ENCODE measurements around the gene GFER.
"Not testable (repeated sequence)": the region's sequence is repeated elsewhere in the genome, so short reads cannot be mapped to it uniquely, and the experiment has no call there.

The GFER gene

DNA sequence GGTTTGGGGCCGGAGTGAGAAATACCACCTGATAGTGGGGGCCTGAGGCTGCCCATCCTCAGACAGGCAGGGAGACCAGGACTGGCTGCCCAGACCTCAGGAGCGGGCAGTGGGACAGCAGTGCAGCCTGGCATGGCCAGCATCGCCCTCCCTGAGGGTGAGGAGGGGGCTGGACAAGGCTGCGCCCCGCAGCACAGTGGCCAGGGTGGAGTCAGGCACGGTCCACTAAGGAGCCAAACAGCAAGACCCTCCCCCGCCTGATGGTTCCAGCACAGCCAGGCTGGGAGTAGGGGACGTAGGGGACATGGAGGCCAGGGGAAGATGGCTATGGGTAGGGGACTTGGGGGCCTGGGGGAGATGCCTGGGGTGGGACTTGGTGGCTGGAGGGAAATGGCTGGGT lies 22.3 kb downstream of the GFER start:
- DNase-seq, result no peak

DNA sequence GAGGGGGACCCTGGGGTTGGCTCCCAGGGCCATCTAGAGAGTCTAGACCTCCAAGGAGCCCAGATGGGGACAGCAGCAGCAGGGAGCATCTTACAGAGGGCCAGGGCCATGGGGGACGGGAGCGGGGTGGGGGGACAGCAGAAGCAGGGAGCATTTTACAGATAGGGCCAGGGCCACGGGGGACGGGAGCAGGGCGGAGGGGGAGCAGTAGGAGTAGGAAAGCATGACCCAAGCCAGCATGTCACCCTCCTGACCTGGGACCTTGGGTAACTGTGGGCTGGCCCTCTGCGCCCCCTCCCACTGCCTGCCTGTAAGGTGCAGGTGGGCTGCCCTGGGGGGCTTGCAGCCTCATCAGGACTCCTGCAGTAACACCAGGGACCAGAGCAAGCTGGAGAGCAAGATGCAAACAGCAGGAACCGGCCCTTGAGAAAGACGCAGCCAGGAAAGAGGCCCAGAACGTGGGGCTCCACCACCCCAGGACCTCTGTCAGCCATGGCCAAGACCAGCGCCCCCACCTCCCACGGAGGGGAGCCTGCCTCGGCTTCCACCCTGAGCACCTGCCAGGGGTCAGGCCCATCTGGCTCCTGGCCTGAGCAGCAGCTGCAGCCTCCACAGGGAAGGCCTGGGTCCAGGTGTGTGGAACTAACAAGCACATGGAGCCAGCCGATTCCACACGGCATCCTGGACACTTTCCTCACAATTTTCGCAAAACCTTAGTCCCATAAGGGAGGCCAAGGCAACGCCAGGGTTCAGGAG lies 23.3 kb downstream of the GFER start:
- DNase-seq, result no peak

DNA sequence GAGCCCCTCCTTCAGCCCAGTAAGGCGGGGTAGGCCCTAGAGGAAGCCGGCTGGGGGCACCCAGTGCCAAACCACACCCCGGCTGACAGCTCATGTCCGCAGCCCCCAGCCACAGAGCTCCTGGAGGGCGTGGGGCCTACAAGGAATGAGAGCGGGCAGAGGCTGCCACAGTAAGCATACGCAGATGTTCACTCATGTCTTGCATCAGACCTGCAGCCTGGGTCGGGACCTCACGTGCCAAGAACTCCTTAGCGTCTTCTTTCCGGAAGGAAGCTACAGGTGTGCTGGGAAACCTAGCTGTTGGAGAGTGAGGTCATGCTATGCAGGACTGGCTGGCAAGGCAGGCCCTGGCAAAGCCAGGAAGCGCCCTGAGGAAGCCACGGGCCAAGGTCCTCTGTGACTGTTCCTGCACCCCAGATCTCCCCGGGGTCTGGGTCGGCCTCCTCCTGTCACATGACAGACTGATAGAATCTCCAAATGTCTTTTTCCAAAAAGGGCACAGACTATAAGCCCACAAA lies 24.1 kb downstream of the GFER start:
- DNase-seq, result no peak

DNA sequence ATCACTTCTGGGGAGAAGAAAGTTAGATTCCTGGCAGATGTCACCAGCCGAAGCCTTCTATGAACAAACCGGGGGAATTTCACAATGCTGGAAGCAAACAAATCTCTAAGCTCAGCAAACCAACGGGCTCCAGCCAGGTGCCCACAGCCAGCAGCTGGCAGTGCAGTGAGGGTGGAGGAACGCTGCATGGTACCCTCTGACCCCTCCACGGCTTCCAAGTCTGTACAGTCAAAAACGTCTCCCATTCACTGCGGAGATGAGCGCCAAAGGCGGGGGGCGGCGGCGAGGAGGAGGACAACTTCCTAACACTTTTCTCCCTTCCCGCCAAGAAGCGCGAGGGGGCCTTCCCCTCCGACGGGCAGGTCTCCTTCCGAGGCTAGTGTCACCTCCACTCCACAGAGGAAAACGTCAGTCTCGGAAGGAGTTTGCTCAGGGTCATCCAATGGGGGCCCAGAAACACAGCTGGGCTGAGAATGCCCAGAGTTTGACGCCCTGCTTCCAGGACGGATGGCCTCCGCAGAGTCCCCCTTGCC lies 24.7 kb downstream of the GFER start:
- no peak for DNase-seq

DNA sequence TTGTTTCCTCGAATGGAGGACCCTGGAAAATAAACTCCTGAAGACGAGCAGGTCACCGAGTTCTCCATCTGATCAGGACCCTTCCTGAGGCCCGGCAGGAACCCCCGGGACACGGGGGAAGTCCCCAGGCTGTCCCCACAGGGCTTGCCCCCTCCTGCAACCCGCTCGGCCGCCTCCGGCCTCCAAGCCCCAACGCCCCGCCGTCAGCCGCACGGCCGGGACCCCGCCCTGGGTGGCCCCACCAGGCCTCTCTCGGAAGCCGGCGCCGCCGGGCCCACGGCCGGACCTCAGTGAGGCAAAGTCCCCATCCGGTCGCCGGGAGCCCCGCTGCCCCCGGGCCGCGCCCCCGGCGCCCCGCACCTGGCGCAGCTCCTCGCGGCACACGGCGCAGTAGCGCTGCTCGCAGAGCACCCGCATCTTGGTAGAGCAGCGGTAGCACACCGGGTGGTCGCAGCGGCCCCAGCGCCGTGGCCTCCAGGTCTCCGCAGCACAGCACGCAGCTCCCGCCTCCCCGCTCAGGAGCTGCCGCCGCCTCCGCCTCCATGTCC lies 25.2 kb downstream of the GFER start:
- DNase-seq, result no peak

DNA sequence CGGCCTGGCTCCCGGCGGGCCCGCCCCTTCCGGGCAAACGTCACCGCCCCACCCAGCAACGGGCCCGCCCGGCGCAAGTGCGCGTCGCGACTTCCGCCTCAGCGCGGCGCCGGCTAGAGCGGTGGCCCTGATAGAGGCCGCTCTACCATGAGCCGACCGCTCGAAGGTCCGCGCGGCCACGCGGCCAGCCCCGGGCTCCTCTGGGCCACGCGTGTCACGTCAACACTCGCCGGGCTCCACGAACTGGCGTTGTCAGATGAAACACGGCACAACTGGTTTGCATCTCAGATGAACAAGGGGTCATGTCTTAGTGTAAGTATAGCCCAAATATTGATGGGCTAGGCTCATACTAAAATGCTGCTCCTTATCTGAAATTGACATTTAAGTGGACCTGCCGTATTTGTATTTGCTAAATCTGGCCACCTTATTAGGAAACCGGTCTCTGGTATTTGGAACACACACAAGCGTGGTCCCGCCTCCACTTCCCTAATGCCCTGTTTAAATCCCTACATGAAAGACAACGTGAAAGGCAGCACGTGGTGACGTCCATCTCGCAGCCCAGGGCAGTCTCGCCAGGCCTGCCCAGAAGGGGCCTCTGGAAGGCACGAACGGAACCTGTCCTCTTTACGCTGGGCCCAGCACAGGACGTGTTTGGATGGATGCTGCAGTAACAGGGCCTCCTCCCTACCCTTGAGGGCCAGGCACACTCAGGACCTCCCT lies 26.0 kb downstream of the GFER start, which contains the start of gene ZNF598:
TSS of gene ZNF598 (minus strand) at position 31 of the 720 bp plus-strand sequence.
- peak; percentile 75 for DNase-seq

DNA sequence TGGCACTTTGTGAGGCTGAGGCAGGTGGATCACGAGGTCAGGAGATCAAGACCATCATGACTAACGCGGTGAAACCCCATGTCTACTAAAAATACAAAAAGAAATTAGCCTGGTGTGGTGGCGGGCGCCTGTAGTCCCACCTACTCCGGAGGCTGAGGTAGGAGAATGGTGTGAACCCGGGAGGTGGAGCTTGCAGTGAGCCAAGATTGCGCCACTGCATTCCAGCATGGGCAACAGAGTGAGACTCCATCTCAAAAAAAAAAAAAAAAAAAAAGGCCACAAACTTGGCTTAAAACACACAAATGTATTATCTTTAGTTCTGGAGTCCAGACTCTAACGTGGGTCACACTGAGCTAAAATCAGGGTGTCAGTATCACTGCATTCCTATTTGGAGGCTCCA lies 27.7 kb downstream of the GFER start:
- DNase-seq, result not testable (repeated sequence)

DNA sequence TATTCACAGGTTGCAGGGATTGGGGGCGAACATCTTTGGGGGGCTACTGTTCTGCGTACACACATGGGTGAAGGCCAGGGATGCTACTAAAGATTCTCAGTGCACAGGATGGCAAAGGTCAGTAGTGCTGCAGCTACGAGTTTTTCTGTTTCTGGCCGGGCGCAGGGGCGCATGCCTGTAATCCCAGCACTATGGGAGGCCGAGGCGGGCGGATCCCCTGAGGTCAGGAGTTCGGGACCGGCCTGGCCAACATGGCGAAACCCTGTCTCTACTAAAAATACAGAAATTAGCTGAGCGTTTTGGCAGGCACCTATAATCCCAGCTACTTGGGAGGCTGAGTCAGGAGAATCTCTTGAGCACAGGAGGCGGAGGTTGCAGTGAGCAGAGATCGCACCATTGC lies 29.5 kb downstream of the GFER start:
- no peak for DNase-seq

DNA sequence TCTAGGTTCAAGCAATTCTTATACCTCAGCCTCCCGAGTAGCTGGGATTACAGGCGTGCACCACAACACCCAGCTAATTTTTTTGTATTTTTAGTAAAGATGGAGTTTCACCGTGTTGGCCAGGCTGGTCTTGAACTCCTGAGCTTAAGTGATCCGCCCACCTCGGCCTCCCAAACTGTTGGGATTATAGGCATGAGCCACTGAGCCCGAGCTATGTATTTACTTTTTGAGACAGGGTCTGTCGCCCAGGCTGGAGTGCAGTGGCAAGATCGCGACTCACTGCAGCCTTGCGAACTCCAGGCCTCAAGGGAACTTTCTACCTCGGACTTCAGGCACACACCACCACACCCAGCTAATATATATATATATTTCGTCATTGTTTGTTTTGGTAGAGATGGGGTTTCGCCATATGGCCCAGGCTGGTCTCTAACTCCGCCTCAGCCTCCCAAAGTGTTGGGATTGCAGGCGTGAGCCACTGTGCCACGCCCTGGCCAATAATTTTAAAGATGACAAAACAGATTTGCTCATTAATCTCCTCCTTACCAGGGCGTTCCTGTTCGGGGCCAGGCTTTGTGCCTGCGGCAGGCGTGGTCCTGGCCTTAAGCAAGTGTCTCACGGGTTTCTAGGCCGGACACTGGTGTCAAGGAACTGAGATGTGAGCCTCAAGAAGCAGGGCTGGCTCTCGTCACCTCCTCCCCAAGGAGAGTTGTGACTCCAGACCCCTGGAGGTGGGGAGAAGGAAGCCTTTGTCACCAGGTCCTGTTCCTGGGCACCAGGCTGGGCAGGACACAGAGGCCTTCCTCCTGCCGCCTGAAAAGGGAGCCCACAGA lies 31.3 kb downstream of the GFER start:
- DNase-seq, result no peak

DNA sequence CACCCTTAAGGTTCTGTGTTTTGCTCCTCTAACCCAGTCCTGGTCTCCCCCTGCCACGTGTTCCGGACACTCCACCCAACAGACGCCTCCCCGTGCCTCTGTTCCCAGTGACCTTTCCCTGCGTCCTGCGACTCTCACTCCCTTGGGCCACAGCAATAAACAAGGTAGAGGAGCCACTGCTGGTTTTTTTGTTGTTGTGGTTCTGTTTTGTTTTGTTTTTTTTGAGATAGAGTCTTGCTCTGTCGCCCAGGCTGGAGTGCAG lies 31.9 kb downstream of the GFER start:
- no peak for DNase-seq

DNA sequence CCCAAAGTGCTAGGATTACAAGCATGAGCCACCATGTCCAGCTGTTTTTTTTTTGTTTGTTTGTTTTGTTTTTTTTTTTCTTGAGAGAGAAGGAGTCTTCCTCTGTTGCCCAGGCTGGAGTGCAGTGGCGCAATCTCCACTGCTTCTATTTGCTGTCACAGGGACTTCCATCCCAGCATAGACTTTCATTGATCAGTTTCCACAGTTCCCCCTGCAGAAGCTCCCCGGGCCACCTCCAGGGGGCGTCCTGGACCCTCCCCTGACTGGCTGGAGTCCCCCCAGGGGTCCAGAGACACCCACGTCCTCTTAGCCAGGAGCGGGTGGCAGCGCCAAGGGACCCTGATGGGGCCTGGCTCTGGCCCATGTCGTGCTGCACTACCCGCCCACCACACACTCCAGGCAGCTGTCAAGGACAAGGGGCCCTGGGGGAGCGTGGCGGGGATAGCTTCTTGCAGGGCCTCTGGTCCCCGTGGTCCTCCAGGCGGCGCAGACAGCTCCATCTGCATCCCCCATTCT lies 32.5 kb downstream of the GFER start:
- no peak for DNase-seq

DNA sequence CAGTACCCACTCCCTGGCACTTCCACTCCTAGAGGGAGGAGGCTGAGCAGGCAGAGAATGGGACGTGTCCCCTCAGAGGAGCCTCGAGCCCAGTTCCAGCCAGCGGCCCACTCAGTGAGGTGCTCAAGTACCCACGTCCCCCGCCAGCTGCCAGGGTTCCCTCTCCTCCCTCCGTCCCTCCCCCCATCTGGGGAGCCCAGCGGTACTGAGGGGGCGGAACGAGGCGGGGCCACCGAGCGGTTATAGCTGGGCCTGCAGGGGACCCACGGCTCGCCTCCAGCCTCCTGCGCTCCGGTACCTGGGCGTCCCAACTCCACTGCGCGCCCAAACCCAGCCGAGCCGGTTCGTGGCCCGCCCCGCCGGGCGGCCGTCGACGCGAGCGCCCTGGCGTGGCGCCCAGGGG lies 35.5 kb downstream of the GFER start, which contains the start of gene NPW:
TSS of gene NPW (plus strand) at position 268 of the 403 bp plus-strand sequence.
- DNase-seq, result no peak

DNA sequence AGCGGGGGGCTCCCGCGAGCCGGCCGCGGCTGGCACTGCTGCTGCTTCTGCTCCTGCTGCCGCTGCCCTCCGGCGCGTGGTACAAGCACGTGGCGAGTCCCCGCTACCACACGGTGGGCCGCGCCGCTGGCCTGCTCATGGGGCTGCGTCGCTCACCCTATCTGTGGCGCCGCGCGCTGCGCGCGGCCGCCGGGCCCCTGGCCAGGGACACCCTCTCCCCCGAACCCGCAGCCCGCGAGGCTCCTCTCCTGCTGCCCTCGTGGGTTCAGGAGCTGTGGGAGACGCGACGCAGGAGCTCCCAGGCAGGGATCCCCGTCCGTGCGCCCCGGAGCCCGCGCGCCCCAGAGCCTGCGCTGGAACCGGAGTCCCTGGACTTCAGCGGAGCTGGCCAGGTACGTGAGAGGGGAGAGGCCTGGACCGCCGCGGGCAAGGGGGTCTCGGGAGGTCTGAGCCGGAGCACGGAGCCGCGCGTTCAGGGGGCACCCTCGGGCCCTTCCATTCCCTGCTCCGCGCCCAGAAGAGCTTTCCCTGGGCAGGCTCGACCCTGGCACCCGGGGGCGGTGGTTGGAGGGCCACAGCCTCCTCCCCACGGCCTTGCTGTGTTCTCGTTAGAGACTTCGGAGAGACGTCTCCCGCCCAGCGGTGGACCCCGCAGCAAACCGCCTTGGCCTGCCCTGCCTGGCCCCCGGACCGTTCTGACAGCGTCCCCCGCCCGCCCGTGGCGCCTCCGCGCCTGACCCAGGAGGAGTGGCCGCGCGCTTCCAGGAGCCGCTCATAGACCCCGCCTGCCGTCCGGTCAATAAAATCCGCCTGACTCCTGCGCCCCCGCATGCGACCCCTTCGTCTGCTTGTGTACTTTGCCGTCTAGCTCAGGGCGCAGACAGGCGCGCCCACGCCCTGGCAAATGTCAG lies 36.2 kb downstream of the GFER start:
- DNase-seq, result no peak

DNA sequence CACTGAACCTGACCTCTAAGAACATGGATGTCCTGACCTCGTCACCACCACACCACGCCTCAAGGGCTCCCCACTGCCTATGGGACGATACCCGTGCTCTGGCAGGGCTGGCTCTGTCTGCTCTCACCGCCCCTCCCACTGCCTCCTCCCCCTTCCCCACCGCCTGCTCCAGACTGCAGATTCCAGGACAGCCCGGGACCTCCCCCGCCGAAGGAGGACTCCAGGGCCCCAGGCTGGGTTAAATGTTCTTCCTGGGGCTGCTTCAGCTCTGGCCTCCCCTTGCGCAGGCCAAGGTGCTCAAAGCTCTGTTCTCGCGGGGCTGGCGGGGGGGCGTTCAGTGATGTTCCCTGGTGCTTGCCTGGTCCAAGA lies 38.7 kb downstream of the GFER start:
- DNase-seq, result no peak

DNA sequence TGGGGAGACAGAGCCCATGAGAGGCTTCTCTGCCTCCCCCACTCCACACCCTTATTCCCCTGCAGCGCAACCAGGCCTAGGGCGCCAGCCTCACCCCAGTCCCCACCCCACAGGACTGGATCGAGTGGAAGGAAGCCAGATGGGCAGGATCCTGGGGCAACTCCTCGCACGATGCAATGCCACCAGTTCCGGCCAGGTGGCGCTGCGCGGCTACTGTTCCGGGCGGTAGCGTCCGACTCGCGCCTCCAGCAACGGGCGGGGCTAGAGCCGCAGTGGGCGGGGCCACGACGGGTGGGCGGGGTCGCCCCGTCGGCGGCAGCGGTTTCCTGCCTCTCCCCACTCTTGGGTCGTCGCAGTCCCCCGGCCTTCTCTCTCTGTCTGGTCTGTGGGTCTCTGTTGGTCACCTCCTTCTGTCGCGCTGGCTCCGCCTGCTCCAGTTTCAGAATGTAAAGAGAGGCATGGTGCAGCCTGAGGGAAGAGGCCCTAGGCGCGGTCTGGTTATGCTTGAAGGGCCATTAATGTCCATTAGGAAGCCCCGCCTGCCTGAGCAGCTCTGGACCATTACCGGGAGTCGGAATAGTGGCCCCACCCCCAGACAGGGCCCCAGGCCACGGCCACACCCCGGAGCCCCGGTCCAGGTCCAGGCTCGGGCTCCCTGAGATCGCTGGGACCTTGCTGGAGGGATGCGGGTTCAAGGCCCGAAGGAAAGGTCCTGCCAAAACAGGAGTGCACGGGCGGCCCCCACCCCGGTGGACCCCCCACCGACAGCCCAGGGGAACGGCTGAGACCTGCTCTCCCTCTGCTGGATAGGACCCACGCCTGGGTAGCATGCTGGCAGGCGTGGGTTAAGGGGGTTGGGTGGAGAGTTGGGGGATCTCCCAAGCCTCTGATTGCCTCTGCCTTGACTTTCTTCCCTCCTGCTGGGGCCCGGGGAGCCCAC lies 39.4 kb downstream of the GFER start:
- peak; percentile 88 for DNase-seq

DNA sequence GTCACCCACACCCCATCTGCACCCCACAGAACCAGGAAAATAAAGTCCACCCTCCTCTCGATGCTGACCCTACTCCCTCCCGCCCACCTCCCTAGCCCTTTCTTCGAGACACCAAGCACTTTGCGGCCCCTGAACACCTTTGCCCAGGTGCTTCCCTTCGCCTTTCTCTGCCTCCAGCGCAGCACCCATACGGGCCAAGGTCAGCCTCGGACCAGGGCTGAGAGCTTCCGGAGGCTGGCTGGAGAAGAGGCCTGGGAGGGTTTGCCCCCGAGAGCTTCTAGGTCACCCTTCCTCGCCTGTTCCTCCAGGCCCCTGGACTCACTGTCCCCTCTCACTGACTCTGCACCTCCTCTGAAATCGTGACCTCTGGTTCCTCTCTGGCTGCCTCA lies 40.0 kb downstream of the GFER start:
- DNase-seq, result no peak

DNA sequence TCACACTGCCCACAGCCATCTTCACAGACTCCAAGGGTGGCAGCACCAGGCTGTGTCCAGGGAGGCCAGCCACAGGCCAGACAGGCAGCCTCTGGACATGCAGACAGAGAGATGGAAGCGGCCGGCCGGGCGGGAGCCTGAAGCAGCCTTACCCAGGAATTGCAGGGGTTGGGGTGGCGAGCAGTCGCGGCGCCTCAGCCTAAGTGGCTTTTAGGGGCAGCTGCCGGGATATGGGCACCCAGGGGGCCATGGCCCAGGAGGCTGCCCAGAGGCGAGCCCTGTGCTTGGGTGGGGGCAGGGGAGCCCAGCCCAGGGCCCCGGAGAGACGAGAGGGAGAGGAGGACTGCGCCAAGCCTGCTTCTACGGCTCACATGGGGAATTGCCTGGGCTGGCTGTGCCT lies 41.3 kb downstream of the GFER start:
- DNase-seq, result no peak

DNA sequence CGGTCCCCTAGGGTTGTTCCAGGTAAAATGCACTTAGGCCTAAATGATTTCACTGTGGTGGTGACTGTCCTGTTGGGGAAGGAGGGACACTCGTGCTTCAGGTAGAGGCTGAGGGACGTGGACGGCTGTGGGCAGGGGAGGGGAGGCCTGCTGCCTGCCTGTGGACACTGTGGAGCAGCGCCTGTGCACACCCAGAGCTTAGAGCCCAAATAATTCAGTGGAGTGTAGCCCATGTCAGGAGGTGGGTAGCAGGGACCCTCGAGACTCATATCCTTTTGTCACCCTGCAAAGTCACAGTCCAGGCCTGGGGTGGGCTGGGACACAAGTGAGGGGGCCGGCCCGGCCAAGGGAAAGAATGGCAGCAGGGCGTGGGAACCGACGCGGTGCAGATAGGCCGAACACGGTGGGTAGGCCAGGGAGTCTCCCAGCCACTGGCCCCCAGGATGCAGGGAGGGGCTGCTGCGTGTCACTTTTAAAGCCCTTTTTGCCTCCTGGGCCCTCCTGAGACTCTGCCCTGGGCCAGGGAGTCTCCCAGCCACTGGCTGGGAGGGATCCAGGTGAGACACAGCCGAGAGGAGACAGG lies 42.0 kb downstream of the GFER start:
- no peak for DNase-seq

DNA sequence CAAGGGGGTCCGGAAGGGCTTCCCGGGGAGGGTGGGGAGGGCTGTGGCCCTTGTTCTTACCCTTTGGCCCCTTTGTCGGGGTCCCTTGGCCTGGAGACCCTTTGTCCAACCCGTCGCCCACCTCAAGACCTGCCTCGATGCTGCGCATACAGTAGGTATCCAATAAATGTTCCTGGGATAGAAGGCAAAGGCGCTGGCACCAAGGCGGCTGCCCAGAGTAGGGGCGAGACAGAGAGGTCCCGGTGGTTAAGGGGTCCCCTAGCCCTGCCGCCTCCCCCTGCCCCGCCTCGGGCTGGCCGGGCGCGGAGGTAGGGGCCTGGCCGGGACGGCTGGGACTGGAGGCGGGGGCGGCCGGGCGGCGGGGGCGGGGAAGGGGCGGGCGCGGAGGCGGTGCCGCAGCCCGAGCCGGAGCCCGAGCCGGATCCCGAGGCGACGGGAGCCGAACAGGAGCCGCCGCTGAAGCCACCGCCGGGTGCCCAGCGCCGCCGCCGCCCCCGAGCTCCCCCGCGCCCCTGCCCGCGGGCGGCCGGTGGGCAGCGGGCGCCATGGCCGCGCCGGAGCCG lies 42.5 kb downstream of the GFER start, which contains the start of gene NHERF2:
TSS of gene NHERF2 (plus strand) at position 442 of the 563 bp plus-strand sequence. CDS start at position 546, 104 bp downstream.
- DNase-seq, result no peak

Measured in central memory CD4-positive, alpha-beta T cell (primary cell).